ENCODE measurements around the gene PRELID2.
"Not testable (repeated sequence)": the region's sequence is repeated elsewhere in the genome, so short reads cannot be mapped to it uniquely, and the experiment has no call there.

The PRELID2 gene

DNA sequence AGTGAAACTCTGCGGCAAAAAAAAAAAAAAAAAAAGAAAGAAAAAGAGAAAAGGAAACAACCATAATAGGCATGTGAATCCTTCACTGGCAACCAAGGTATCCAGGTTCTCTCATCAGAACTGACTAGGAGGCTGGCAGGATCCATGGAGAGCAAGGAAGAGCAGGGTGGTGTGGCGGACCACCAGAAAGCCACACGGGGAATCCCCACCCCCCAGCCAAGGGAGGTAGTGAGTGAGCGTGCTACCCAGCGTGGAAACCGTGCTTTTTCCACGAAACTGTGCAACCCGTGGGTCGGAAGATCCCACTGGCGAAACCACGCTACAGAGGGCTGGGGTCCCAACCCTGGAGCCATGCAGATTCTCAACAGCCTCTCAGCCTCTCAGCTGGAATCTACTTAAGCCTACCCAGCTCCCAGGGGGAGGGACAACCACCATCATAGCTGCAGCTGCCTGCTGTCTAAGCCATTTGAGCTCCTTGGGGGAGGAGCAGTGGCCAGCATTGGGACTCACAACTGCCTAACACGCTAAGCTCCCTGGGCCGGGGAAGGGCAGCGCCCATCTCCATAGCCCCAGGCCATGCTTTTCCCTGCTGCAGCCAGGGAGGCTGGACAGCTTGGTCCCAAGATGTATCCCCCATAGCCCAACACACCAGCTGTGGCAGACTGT is 91.6 kb downstream of the PRELID2 start:
- no peak for DNase-seq (ENCODE audit: low read depth in 2 of 2)

DNA sequence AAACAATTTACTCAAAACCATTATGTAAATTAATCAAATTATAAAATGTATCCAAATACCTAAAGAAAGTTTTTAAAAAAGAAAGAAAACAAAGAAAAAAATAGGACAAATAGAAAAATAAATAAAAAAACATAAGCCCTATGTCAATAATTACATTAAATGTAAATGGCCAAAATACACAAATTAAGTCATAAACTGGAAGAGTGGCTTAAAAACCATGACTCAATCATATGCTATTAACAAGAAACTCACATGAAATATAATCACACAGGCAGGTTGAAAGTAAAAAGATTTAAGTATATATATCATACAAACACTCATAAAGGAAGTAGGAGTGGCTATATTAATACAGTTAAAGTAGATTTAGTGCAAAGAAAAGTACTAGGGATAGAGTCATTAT is 95.3 kb downstream of the PRELID2 start:
- DNase-seq (ENCODE audit: low read depth in 2 of 2) = no peak

GRCh38 chr5:145738227-145738626 is 96.9 kb downstream of the PRELID2 start:
- DNase-seq (ENCODE audit: low read depth in 2 of 2) = no peak

- DNase-seq (ENCODE audit: low read depth in 2 of 2) = no peak
These were observed 97.6 kb downstream of the PRELID2 start for GRCh38 chr5:145737578-145737977.

DNA sequence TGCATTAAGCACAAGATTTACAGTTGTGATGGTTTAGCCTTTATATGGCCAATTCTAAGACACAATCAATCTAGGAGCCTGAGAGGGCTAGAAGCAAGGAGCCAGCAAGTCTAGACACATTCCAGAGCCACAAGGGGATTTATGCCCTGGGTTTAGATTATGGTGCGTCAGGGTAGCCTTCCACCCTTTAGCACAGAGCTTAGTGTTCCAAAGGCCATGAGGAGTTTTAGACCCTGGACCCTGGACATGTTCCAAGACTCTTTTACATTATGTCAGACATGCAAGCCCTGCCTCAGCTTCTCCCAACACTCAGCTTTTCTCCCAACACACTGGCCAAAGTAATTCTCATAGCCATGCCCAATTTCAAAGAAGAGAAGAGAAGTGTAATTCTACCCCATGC is 105.2 kb downstream of the PRELID2 start:
- not testable (repeated sequence) for DNase-seq (ENCODE audit: low read depth in 2 of 2)

DNA sequence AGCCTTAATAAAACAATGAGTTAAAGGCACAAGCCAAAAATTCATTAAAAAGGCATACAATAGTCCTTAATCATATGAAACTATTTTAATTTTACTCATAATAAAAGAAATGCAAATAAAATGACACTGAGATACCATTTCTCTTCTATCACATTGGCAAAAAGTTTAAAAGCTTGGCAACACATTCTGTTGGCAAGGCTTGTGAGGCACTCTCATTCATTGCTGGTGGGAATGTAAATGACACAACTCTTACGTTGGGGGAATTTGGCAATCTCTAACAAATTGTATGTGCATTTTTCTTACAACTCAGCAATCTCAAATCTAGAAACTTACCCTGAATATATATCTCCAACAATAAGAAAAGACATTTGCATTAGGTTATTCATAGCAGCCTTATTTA is 111.6 kb downstream of the PRELID2 start:
- DNase-seq (ENCODE audit: low read depth in 2 of 2) = no peak

DNA sequence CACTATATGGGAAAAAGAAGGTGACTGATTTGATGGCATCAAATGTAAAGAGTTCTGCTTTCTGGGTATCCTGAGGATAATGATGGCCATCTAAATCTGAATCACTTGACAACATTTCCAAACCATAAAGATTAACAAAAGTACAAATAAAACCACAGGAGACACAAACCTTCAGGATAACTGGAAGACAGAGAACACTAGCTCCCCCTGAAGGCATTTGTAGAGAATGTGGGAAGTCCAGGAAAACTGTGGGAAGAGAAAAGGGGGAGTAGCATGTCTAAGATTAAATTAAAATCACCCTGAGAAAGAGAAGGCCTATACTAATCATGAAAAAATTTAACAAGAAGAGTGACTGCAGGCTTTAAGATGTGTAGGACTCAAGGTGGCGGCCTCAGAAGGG is 116.2 kb downstream of the PRELID2 start:
- DNase-seq (ENCODE audit: low read depth in 2 of 2) = no peak

DNA sequence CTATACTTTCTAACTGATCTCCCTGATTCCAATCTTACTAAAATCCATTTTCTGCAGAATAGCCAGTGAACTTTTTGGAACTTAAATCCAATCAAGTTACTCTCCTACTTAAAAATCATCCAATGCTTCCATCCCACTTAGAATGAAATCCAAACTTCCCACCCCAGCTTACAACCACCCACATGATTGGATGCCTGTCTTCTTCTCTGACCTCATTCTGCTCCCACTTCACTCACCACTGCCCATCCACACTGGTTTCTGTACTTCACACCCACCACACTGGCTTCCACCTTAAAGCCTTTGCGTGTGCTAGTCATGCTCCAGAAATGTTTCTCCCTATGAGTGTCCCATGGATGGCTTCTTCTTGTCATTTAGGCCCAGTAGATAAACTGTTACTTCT is 119.7 kb downstream of the PRELID2 start:
- DNase-seq (ENCODE audit: low read depth in 2 of 2) = no peak

GRCh38 chr5:145712245-145712644 is 122.9 kb downstream of the PRELID2 start:
- DNase-seq (ENCODE audit: low read depth in 2 of 2) = no peak

DNA sequence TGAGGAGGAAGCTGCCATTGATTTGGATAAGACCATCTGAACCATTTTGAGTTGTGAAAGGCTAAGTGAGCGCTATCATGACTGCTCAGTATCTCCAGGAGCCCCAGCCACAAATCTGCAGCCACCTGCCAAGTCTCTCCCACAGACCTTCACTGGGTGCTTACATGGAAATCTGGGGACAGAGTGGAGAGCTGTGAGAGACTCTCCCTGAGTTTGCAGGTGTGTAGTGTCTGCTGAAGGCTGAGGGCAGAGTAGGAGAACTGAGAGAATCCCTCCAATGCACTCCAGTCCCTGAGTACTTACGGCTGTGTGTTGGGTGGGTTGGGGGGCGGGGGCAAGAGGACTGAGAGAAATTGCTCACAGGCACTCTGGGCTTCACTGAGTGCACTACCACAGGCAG is 123.7 kb downstream of the PRELID2 start:
- no peak for DNase-seq (ENCODE audit: low read depth in 2 of 2)
